H9 (cell line): ENCODE data around the gene SLC17A5. TPM values are rescaled to one million over a fixed set of nuclear protein-coding genes. Genes with fewer than 3 reads are reported as not detected.
A peak's percentile ranks its signal among the peaks of the same experiment; 100 is the strongest.

Source experiments
- DNase-seq: peaks from one replicate; pipeline ENCODE4 v3.0.0-alpha.2; 2017
- H2AFZ ChIP-seq: one replicate; pipeline ENCODE4 v1.6.1; 2013; ENCODE audit warnings: mild to moderate bottlenecking, low read length, control low read depth, moderate library complexity
- H2AK5ac ChIP-seq: 2 replicates; pipeline ENCODE4 v1.6.1; 2013; ENCODE audit warnings: low read length, control low read depth, mixed read lengths; ENCODE audit not compliant: insufficient read length
- H2BK120ac ChIP-seq: one replicate; pipeline ENCODE4 v1.6.1; 2013; ENCODE audit warnings: low read depth, mild to moderate bottlenecking, low read length, control low read depth, inconsistent platforms; ENCODE audit not compliant: poor library complexity, severe bottlenecking
- H2BK12ac ChIP-seq: 2 replicates; pipeline ENCODE4 v1.6.1; 2013; ENCODE audit warnings: low read length, control low read depth, mixed read lengths, low read depth; ENCODE audit not compliant: insufficient read length
- H2BK15ac ChIP-seq: 2 replicates; pipeline ENCODE4 v1.6.1; 2013; ENCODE audit warnings: low read depth, low read length, control low read depth
- H2BK20ac ChIP-seq: one replicate; pipeline ENCODE4 v1.6.1; 2013; ENCODE audit warnings: low read depth, mild to moderate bottlenecking, low read length, control low read depth, inconsistent platforms; ENCODE audit not compliant: poor library complexity, severe bottlenecking
- H2BK5ac ChIP-seq: 2 replicates; pipeline ENCODE4 v1.6.1; 2013; ENCODE audit warnings: low read length, control low read depth, mixed read lengths; ENCODE audit not compliant: insufficient read length
- H3K14ac ChIP-seq: 2 replicates; pipeline ENCODE4 v1.6.1; 2013; ENCODE audit warnings: low read length, control low read depth; ENCODE audit not compliant: insufficient read depth
- H3K18ac ChIP-seq: 2 replicates; pipeline ENCODE4 v1.6.1; 2013; ENCODE audit warnings: low read depth, mild to moderate bottlenecking, mixed read lengths, low read length, control low read depth; ENCODE audit not compliant: insufficient read length
- H3K23ac ChIP-seq: 2 replicates; pipeline ENCODE4 v1.6.1; 2013; ENCODE audit warnings: low read length, control low read depth, mixed read lengths, low read depth; ENCODE audit not compliant: insufficient read length
- H3K23me2 ChIP-seq: 2 replicates; pipeline ENCODE4 v1.6.1; 2013; ENCODE audit warnings: low read depth, mild to moderate bottlenecking, mixed read lengths, low read length, control low read depth; ENCODE audit not compliant: insufficient read length, poor library complexity, severe bottlenecking
- H3K27ac ChIP-seq: 2 replicates; pipeline ENCODE4 v1.5.1; 2013; ENCODE audit warnings: low read length, control low read depth, mixed read lengths, low read depth; ENCODE audit not compliant: insufficient read length
- H3K27me3 ChIP-seq: 2 replicates; pipeline ENCODE4 v1.6.1; 2013; ENCODE audit warnings: low read length, control low read depth, inconsistent platforms; ENCODE audit not compliant: insufficient read depth
- H3K4ac ChIP-seq: 2 replicates; pipeline ENCODE4 v1.6.1; 2013; ENCODE audit warnings: low read depth, mild to moderate bottlenecking, control low read depth, inconsistent platforms, low read length, moderate library complexity
- H3K4me1 ChIP-seq: 2 replicates; pipeline ENCODE4 v1.6.1; 2013; ENCODE audit warnings: low read length, control low read depth, inconsistent platforms; ENCODE audit not compliant: insufficient read depth
- H3K4me2 ChIP-seq: 2 replicates; pipeline ENCODE4 v1.6.1; 2013; ENCODE audit warnings: low read length, control low read depth, mixed read lengths; ENCODE audit not compliant: insufficient read length, insufficient read depth
- H3K56ac ChIP-seq: 2 replicates; pipeline ENCODE4 v1.6.1; 2013; ENCODE audit warnings: low read depth, mild to moderate bottlenecking, mixed read lengths, low read length, control low read depth; ENCODE audit not compliant: insufficient read length
- H3K79me1 ChIP-seq: 2 replicates; pipeline ENCODE4 v1.6.1; 2013; ENCODE audit warnings: low read depth, mild to moderate bottlenecking, moderate library complexity, low read length, control low read depth, inconsistent platforms; ENCODE audit not compliant: insufficient read depth, poor library complexity, severe bottlenecking
- H3K79me2 ChIP-seq: 2 replicates; pipeline ENCODE4 v1.6.1; 2013; ENCODE audit warnings: low read length, control low read depth, inconsistent platforms; ENCODE audit not compliant: insufficient read depth
- H3K9ac ChIP-seq: 2 replicates; pipeline ENCODE4 v1.6.1; 2013; ENCODE audit warnings: low read length, control low read depth, mixed read lengths; ENCODE audit not compliant: insufficient read length; ENCODE audit errors: extremely low read depth
- H3K9me3 ChIP-seq: one replicate; pipeline ENCODE4 v1.6.1; 2013; ENCODE audit warnings: low read depth, low read length, inconsistent platforms; ENCODE audit not compliant: control insufficient read depth
- H3T11ph ChIP-seq: one replicate; pipeline ENCODE4 v1.6.1; 2013; ENCODE audit warnings: mild to moderate bottlenecking, low read length, control low read depth, inconsistent platforms
- H4K20me1 ChIP-seq: one replicate; pipeline ENCODE4 v1.6.1; 2013; ENCODE audit not compliant: control insufficient read depth, insufficient read length, insufficient read depth
- H4K5ac ChIP-seq: 2 replicates; pipeline ENCODE4 v1.6.1; 2013; ENCODE audit warnings: low read depth, mild to moderate bottlenecking, mixed read lengths, low read length, control low read depth; ENCODE audit not compliant: insufficient read length
- H4K8ac ChIP-seq: replicated peaks from 2 replicates; pipeline ENCODE4 v1.6.1; 2013; ENCODE audit warnings: low read length, control low read depth, mixed read lengths, low read depth; ENCODE audit not compliant: insufficient read length
- H4K91ac ChIP-seq: 2 replicates; pipeline ENCODE4 v1.6.1; 2013; ENCODE audit warnings: low read depth, mild to moderate bottlenecking, moderate library complexity, mixed read lengths, low read length, control low read depth; ENCODE audit not compliant: insufficient read length
- H3K27ac Mint-ChIP-seq, 3 experiments: 2 replicates in 2 of 3; 3 replicates in 1 of 3; pipeline ENCODE4 v1.8.0; 2020 to 2021; ENCODE audit warnings: mixed read lengths in 3 of 3, mild to moderate bottlenecking in 1 of 3, moderate library complexity in 1 of 3
- H3K27me3 Mint-ChIP-seq: 2 replicates; pipeline ENCODE4 v1.8.0; 2021; ENCODE audit warnings: low read depth, mild to moderate bottlenecking, moderate library complexity, mixed read lengths
- H3K36me3 Mint-ChIP-seq, 3 experiments: 2 replicates in 2 of 3; 3 replicates in 1 of 3; pipeline ENCODE4 v1.8.0; 2020 to 2021; ENCODE audit warnings: low read depth in 3 of 3, mixed read lengths in 3 of 3; ENCODE audit not compliant: insufficient read depth in 1 of 3
- H3K4me1 Mint-ChIP-seq, 2 experiments: 2 replicates each; pipeline ENCODE4 v1.8.0; 2020; ENCODE audit warnings: mixed read lengths in 2 of 2
- H3K4me3 Mint-ChIP-seq, 2 experiments: 2 replicates in 1 of 2; 3 replicates in 1 of 2; pipeline ENCODE4 v1.8.0; 2020 to 2021; ENCODE audit warnings: mild to moderate bottlenecking in 2 of 2, mixed read lengths in 2 of 2, moderate library complexity in 1 of 2
- H3K9me3 Mint-ChIP-seq, 2 experiments: 2 replicates in 1 of 2; 3 replicates in 1 of 2; pipeline ENCODE4 v1.8.0; 2020; ENCODE audit warnings: mild to moderate bottlenecking in 2 of 2, mixed read lengths in 2 of 2, moderate library complexity in 1 of 2
- WGBS: extraction: QIAGEN DNeasy Blood & Tissue Kit; methylation state at CpG from one replicate; pipeline ENCODE4 v1.1.7; 2013; ENCODE audit warnings: missing lambda C conversion rate, low lambda C conversion rate, mixed read lengths; ENCODE audit not compliant: insufficient read length; ENCODE audit errors: extremely low coverage; 5-methylcytosine and 5-hydroxymethylcytosine counted together
- total RNA-seq: library from RNA; stranded (reverse); gene quantifications from 2 replicates; pipeline ENCODE4 v1.2.1, GENCODE V29; 2021
- TF ChIP-seq, protein P1 (sequence below): fragments of 200-600 bp; sonication (generic); conservative IDR thresholded peaks from 3 replicates; pipeline ENCODE4 v1.8.0; 2021; ENCODE audit warnings: antibody characterized with exemption, mild to moderate bottlenecking

The SLC17A5 gene
- total RNA-seq, 1 experiment from 2014 or later, result 8.9 TPM

DNA sequence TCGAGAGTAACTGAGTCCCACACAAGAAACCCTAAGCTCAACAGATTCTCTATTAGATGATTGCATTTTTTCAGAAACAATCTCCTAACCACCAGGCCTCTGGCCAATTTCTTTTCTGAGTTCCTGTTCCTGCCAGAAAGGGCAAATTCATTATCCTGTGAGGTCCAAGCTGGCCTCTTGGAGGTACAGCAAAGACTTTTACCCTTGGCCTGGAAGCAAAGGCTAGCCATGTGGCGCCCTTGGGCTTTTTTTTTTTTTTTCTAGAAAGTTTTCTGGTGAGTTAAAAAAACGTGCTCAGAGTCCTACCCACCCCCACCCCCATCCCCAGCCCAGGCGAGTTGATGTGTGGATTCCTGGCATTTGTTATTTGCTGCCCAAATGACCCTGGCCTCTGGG, 73.9 kb downstream of the SLC17A5 start:
- Histone ChIP-seq H3K9me3 (no peaks in the 10 kb centered on the region), H3K27me3 (no peaks in the 10 kb centered on the region), H3K9ac (peak overlapping the region; percentile 51), H3T11ph (peak overlapping the region; percentile 89), H3K14ac (no peak overlapping the region; the same call in 1 of the 2 replicates), H4K5ac (no peak overlapping the region), H3K79me1 (no peaks in the 10 kb centered on the region), H2BK5ac (peak overlapping the region; percentile 93), H3K4ac (peak overlapping the region; percentile 86), H2BK120ac (peak overlapping the region; percentile 83), H3K23me2 (peaks cover 2% of the 10 kb centered on the region), H3K56ac (no peak overlapping the region), H4K91ac (peak overlapping the region; percentile 1), H2BK15ac (no peak overlapping the region), H3K27ac (peak overlapping the region; percentile 98), H3K79me2 (no peaks in the 10 kb centered on the region), H2BK20ac (peak overlapping the region; percentile 94), H4K20me1 (no peaks in the 10 kb centered on the region), H2AFZ (no peak overlapping the region), H3K4me1 (peaks cover 11% of the 10 kb centered on the region; the same call in 1 of the 2 replicates), H3K4me2 (no peak overlapping the region), H3K23ac (no peak overlapping the region), H4K8ac (no peak overlapping the region), H3K18ac (peak overlapping the region; percentile 77), H2AK5ac (peak overlapping the region; percentile 57), H2BK12ac (peak overlapping the region; percentile 47)
- no peaks in the 10 kb centered on the region for H3K27me3 Mint-ChIP-seq
- peak overlapping the region; percentile 23 to 50; a peak in 1 of 5 replicates for H3K4me3 Mint-ChIP-seq
- H3K27ac Mint-ChIP-seq, result peak overlapping the region; percentile 97 to 100 (median 99)
- TF ChIP-seq, protein P1, sequence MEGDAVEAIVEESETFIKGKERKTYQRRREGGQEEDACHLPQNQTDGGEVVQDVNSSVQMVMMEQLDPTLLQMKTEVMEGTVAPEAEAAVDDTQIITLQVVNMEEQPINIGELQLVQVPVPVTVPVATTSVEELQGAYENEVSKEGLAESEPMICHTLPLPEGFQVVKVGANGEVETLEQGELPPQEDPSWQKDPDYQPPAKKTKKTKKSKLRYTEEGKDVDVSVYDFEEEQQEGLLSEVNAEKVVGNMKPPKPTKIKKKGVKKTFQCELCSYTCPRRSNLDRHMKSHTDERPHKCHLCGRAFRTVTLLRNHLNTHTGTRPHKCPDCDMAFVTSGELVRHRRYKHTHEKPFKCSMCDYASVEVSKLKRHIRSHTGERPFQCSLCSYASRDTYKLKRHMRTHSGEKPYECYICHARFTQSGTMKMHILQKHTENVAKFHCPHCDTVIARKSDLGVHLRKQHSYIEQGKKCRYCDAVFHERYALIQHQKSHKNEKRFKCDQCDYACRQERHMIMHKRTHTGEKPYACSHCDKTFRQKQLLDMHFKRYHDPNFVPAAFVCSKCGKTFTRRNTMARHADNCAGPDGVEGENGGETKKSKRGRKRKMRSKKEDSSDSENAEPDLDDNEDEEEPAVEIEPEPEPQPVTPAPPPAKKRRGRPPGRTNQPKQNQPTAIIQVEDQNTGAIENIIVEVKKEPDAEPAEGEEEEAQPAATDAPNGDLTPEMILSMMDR, result no peak
- DNase-seq, result peak; percentile 79
- H3K9me3 Mint-ChIP-seq, result peaks cover 6% of the 10 kb centered on the region in 2 experiments
- H3K36me3 Mint-ChIP-seq, result peaks cover 4 to 19% (median 8%) of the 10 kb centered on the region in 3 experiments; a peak in 4 of 7 replicates
- H3K4me1 Mint-ChIP-seq, result peaks cover 40 to 42% of the 10 kb centered on the region in 2 experiments
- no CpG with 5 or more reads among the region's 4 CpGs for WGBS
